ENCODE results near the gene COBL. TPM values are rescaled to one million over a fixed set of nuclear protein-coding genes. Genes with fewer than 3 reads are reported as not detected.

Gene COBL
- total RNA-seq, 2 donors from 2014 or later = not detected

GRCh38 chr7:51318001-51318400 lies 1.4 kb upstream of the COBL start:
- no peak overlapping the region for H3K4me3 Mint-ChIP-seq
- H3K4me1 Mint-ChIP-seq (ENCODE audit: low read depth in 2 of 2) = no peaks in the 10 kb centered on the region
- no peak overlapping the region for H3K27ac Mint-ChIP-seq

GRCh38 chr7:51317582-51317910 lies 937 bp upstream of the COBL start:
- Mint-ChIP-seq H3K4me1 (ENCODE audit: low read depth in 2 of 2) (no peaks in the 10 kb centered on the region), H3K4me3 (no peak overlapping the region), H3K27me3 (peaks cover 30 to 36% of the 10 kb centered on the region in 2 donors), H3K9me3 (no peaks in the 10 kb centered on the region), H3K36me3 (no peaks in the 10 kb centered on the region), H3K27ac (no peak overlapping the region)
- ATAC-seq (no peak), DNase-seq (ENCODE audit: low spot score) (no peak)

More at GRCh38 chr7:51318001-51318400, 1.4 kb upstream of the COBL start:
- H3K27me3 Mint-ChIP-seq = peaks cover 30 to 36% of the 10 kb centered on the region in 2 donors
- H3K9me3 Mint-ChIP-seq = no peaks in the 10 kb centered on the region
- DNase-seq (ENCODE audit: low spot score) (no peak), ATAC-seq (no peak)
- H3K36me3 Mint-ChIP-seq = no peaks in the 10 kb centered on the region

- no peak overlapping the region for H3K4me3 Mint-ChIP-seq
- peaks cover 30 to 36% of the 10 kb centered on the region in 2 donors for H3K27me3 Mint-ChIP-seq
- no peaks in the 10 kb centered on the region for H3K9me3 Mint-ChIP-seq
- H3K36me3 Mint-ChIP-seq = no peaks in the 10 kb centered on the region
- H3K4me1 Mint-ChIP-seq (ENCODE audit: low read depth in 2 of 2) = no peaks in the 10 kb centered on the region
- H3K27ac Mint-ChIP-seq = no peak overlapping the region
- DNase-seq (ENCODE audit: low spot score) (no peak), ATAC-seq (peak in 1 of 2 donors; percentile 48)
Measured at GRCh38 chr7:51316262-51316665, 345 bp downstream of the COBL start.

GRCh38 chr7:51315393-51316261 lies 982 bp downstream of the COBL start:
- ATAC-seq (no peak), DNase-seq (ENCODE audit: low spot score) (no peak)
- Mint-ChIP-seq H3K4me3 (peak overlapping the region; percentile 45), H3K4me1 (ENCODE audit: low read depth in 2 of 2) (no peaks in the 10 kb centered on the region), H3K27me3 (peaks cover 30 to 36% of the 10 kb centered on the region in 2 donors), H3K36me3 (no peaks in the 10 kb centered on the region), H3K9me3 (no peaks in the 10 kb centered on the region), H3K27ac (no peak overlapping the region)

- Mint-ChIP-seq H3K4me3 (no peak overlapping the region), H3K27ac (no peak overlapping the region), H3K36me3 (no peaks in the 10 kb centered on the region), H3K9me3 (no peaks in the 10 kb centered on the region), H3K27me3 (peaks cover 30 to 36% of the 10 kb centered on the region in 2 donors), H3K4me1 (ENCODE audit: low read depth in 2 of 2) (no peaks in the 10 kb centered on the region)
- no peak for ATAC-seq
- DNase-seq (ENCODE audit: low spot score) = no peak
Measured at GRCh38 chr7:51314726-51315125, 1.9 kb downstream of the COBL start.

GRCh38 chr7:51313738-51314425 lies 2.7 kb downstream of the COBL start:
- no peaks in the 10 kb centered on the region for H3K9me3 Mint-ChIP-seq
- no peak overlapping the region for H3K27ac Mint-ChIP-seq
- H3K36me3 Mint-ChIP-seq = no peaks in the 10 kb centered on the region
- ATAC-seq (no peak), DNase-seq (ENCODE audit: low spot score) (no peak)
- H3K4me3 Mint-ChIP-seq = no peak overlapping the region
- H3K4me1 Mint-ChIP-seq (ENCODE audit: low read depth in 2 of 2) = no peaks in the 10 kb centered on the region
- peaks cover 29 to 36% of the 10 kb centered on the region in 2 donors for H3K27me3 Mint-ChIP-seq

GRCh38 chr7:51312951-51313737 lies 3.5 kb downstream of the COBL start:
- no peak for DNase-seq (ENCODE audit: low spot score)
- Mint-ChIP-seq H3K36me3 (no peaks in the 10 kb centered on the region), H3K4me1 (ENCODE audit: low read depth in 2 of 2) (no peaks in the 10 kb centered on the region), H3K9me3 (no peaks in the 10 kb centered on the region), H3K27ac (no peak overlapping the region), H3K4me3 (no peak overlapping the region), H3K27me3 (peaks cover 26 to 34% of the 10 kb centered on the region in 2 donors)
- no peak for ATAC-seq

GRCh38 chr7:51311166-51311565 lies 5.4 kb downstream of the COBL start:
- no peak for ATAC-seq
- Mint-ChIP-seq H3K4me1 (ENCODE audit: low read depth in 2 of 2) (no peaks in the 10 kb centered on the region), H3K27ac (no peak overlapping the region), H3K4me3 (no peak overlapping the region), H3K9me3 (no peaks in the 10 kb centered on the region), H3K36me3 (no peaks in the 10 kb centered on the region), H3K27me3 (peaks cover 17 to 24% of the 10 kb centered on the region in 2 donors)
- DNase-seq (ENCODE audit: low spot score) = no peak

GRCh38 chr7:51310131-51310583 lies 6.5 kb downstream of the COBL start:
- no peaks in the 10 kb centered on the region for H3K36me3 Mint-ChIP-seq
- H3K27ac Mint-ChIP-seq = no peak overlapping the region
- no peak overlapping the region for H3K4me3 Mint-ChIP-seq
- H3K9me3 Mint-ChIP-seq = no peaks in the 10 kb centered on the region
- DNase-seq (ENCODE audit: low spot score) = no peak
- peaks cover 15 to 21% of the 10 kb centered on the region in 2 donors for H3K27me3 Mint-ChIP-seq
- ATAC-seq = no peak
- no peaks in the 10 kb centered on the region for H3K4me1 Mint-ChIP-seq (ENCODE audit: low read depth in 2 of 2)

GRCh38 chr7:51309361-51310130 lies 7.1 kb downstream of the COBL start:
- Mint-ChIP-seq H3K4me3 (no peak overlapping the region), H3K36me3 (no peaks in the 10 kb centered on the region), H3K27me3 (peaks cover 11 to 19% of the 10 kb centered on the region in 2 donors), H3K4me1 (ENCODE audit: low read depth in 2 of 2) (no peaks in the 10 kb centered on the region), H3K27ac (no peak overlapping the region), H3K9me3 (no peaks in the 10 kb centered on the region)
- DNase-seq (ENCODE audit: low spot score) (no peak), ATAC-seq (no peak)

GRCh38 chr7:51308696-51309095 lies 7.9 kb downstream of the COBL start:
- DNase-seq (ENCODE audit: low spot score) (no peak), ATAC-seq (no peak)
- Mint-ChIP-seq H3K36me3 (no peaks in the 10 kb centered on the region), H3K27ac (no peak overlapping the region), H3K9me3 (no peaks in the 10 kb centered on the region), H3K27me3 (peaks cover 4 to 10% of the 10 kb centered on the region in 2 donors), H3K4me3 (no peak overlapping the region), H3K4me1 (ENCODE audit: low read depth in 2 of 2) (no peaks in the 10 kb centered on the region)

- DNase-seq (ENCODE audit: low spot score) = no peak
- no peaks in the 10 kb centered on the region for H3K36me3 Mint-ChIP-seq
- H3K27me3 Mint-ChIP-seq = peaks cover 2 to 7% of the 10 kb centered on the region in 2 donors
- no peaks in the 10 kb centered on the region for H3K9me3 Mint-ChIP-seq
- no peaks in the 10 kb centered on the region for H3K4me1 Mint-ChIP-seq (ENCODE audit: low read depth in 2 of 2)
- no peak overlapping the region for H3K4me3 Mint-ChIP-seq
- H3K27ac Mint-ChIP-seq = no peak overlapping the region
- ATAC-seq = no peak
Measured at GRCh38 chr7:51308265-51308664, 8.3 kb downstream of the COBL start.

GRCh38 chr7:51307651-51308210 lies 8.9 kb downstream of the COBL start:
- no peak for DNase-seq (ENCODE audit: low spot score)
- no peaks in the 10 kb centered on the region for H3K9me3 Mint-ChIP-seq
- H3K27me3 Mint-ChIP-seq = peaks cover 2 to 7% of the 10 kb centered on the region in 2 donors
- no peak overlapping the region for H3K4me3 Mint-ChIP-seq
- H3K36me3 Mint-ChIP-seq = no peaks in the 10 kb centered on the region
- no peak for ATAC-seq
- H3K27ac Mint-ChIP-seq = no peak overlapping the region
- no peaks in the 10 kb centered on the region for H3K4me1 Mint-ChIP-seq (ENCODE audit: low read depth in 2 of 2)

Measured in natural killer cell treated with Interleukin-12 subunit alpha and Interleukin-12 subunit beta and Interleukin-15 and Interleukin-18, amount 100 ng/mL, for 72 hours (primary cell).